ENCODE results near the gene MAST3. TPM values are rescaled to one million over a fixed set of nuclear protein-coding genes. Genes with fewer than 3 reads are reported as not detected.

MAST3 gene
- total RNA-seq, 1 donor from 2014 or later, result 9.6 TPM

- H3K27ac ChIP-seq, result no peak overlapping the region
- no peaks in the 10 kb centered on the region for H3K9me3 ChIP-seq
- no peaks in the 10 kb centered on the region for H3K4me1 ChIP-seq
- DNase-seq (ENCODE audit: extremely low spot score in 2 of 2), result no peak
- peaks cover 0 to 33% of the 10 kb centered on the region in 2 donors for H3K36me3 ChIP-seq
- H3K27me3 ChIP-seq, result no peaks in the 10 kb centered on the region
- TF ChIP-seq POLR2AphosphoS5 (IDR thresholded peaks at IDR 0.05; ENCODE audit: insufficient read depth in 1 of 2, low read depth in 1 of 2), result no peak
- no peak for TF ChIP-seq CTCF (IDR thresholded peaks at IDR 0.05)
- no peak for TF ChIP-seq POLR2A (IDR thresholded peaks at IDR 0.05)
- H3K4me3 ChIP-seq, result no peak overlapping the region
- intact Hi-C loops (cut with DNase I), result no loop called here
Observed at GRCh38 chr19:18137657-18138339, 40.2 kb downstream of the MAST3 start.

GRCh38 chr19:18140473-18140872 is 42.9 kb downstream of the MAST3 start:
- DNase-seq (ENCODE audit: extremely low spot score in 2 of 2), result no peak
- Histone ChIP-seq H3K9me3 (no peaks in the 10 kb centered on the region), H3K4me3 (no peak overlapping the region), H3K27ac (no peak overlapping the region), H3K27me3 (no peaks in the 10 kb centered on the region), H3K4me1 (no peaks in the 10 kb centered on the region), H3K36me3 (peaks cover 0 to 41% of the 10 kb centered on the region in 2 donors)
- no peak for TF ChIP-seq POLR2AphosphoS5 (IDR thresholded peaks at IDR 0.05; ENCODE audit: insufficient read depth in 1 of 2, low read depth in 1 of 2)
- TF ChIP-seq CTCF (IDR thresholded peaks at IDR 0.05), result no peak
- no peak for TF ChIP-seq POLR2A (IDR thresholded peaks at IDR 0.05)
- intact Hi-C loops (cut with DNase I), result no loop called here

GRCh38 chr19:18141031-18141430 is 43.5 kb downstream of the MAST3 start:
- H3K4me3 ChIP-seq, result no peak overlapping the region
- TF ChIP-seq POLR2A (IDR thresholded peaks at IDR 0.05) (no peak), POLR2AphosphoS5 (IDR thresholded peaks at IDR 0.05; ENCODE audit: insufficient read depth in 1 of 2, low read depth in 1 of 2) (no peak), CTCF (IDR thresholded peaks at IDR 0.05) (no peak)
- H3K9me3 ChIP-seq, result no peaks in the 10 kb centered on the region
- no peak overlapping the region for H3K27ac ChIP-seq
- no peak for DNase-seq (ENCODE audit: extremely low spot score in 2 of 2)
- H3K27me3 ChIP-seq, result no peaks in the 10 kb centered on the region
- no peaks in the 10 kb centered on the region for H3K4me1 ChIP-seq
- H3K36me3 ChIP-seq, result peaks cover 0 to 46% of the 10 kb centered on the region in 2 donors
- intact Hi-C loops (cut with DNase I), result no loop called here

- no peaks in the 10 kb centered on the region for H3K9me3 ChIP-seq
- H3K27ac ChIP-seq, result no peak overlapping the region
- H3K27me3 ChIP-seq, result no peaks in the 10 kb centered on the region
- TF ChIP-seq CTCF (IDR thresholded peaks at IDR 0.05), result no peak
- no peak for TF ChIP-seq POLR2A (IDR thresholded peaks at IDR 0.05)
- TF ChIP-seq POLR2AphosphoS5 (IDR thresholded peaks at IDR 0.05; ENCODE audit: insufficient read depth in 1 of 2, low read depth in 1 of 2), result no peak
- no peaks in the 10 kb centered on the region for H3K4me1 ChIP-seq
- H3K36me3 ChIP-seq, result peaks cover 0 to 44% of the 10 kb centered on the region in 2 donors
- H3K4me3 ChIP-seq, result no peak overlapping the region
- intact Hi-C loops (cut with DNase I), result no loop called here
- no peak for DNase-seq (ENCODE audit: extremely low spot score in 2 of 2)
Observed at GRCh38 chr19:18143902-18144301, 46.3 kb downstream of the MAST3 start.

GRCh38 chr19:18144361-18144760 is 46.8 kb downstream of the MAST3 start:
- no peaks in the 10 kb centered on the region for H3K27me3 ChIP-seq
- intact Hi-C loops (cut with DNase I), result no loop called here
- H3K4me3 ChIP-seq, result no peak overlapping the region
- H3K36me3 ChIP-seq, result peaks cover 0 to 44% of the 10 kb centered on the region in 2 donors
- H3K27ac ChIP-seq, result no peak overlapping the region
- TF ChIP-seq CTCF (IDR thresholded peaks at IDR 0.05), result no peak
- no peak for TF ChIP-seq POLR2AphosphoS5 (IDR thresholded peaks at IDR 0.05; ENCODE audit: insufficient read depth in 1 of 2, low read depth in 1 of 2)
- TF ChIP-seq POLR2A (IDR thresholded peaks at IDR 0.05), result no peak
- no peak for DNase-seq (ENCODE audit: extremely low spot score in 2 of 2)
- H3K9me3 ChIP-seq, result no peaks in the 10 kb centered on the region
- no peaks in the 10 kb centered on the region for H3K4me1 ChIP-seq

Data from vagina (tissue), 2 donors.